GM10248 (cell line): ENCODE data around the gene ZNF578.

Source experiments
- CTCF ChIA-PET: fragments of 300-600 bp; sonication (Branson Sonifier 250); formaldehyde crosslinking; extraction: SDS; loops from one replicate; lab custom pipeline; 2021; ENCODE audit warnings: antibody characterized with exemption; lab: Yijun Ruan, JAX
- POLR2A ChIA-PET: fragments of 350-650 bp; sonication (Branson Sonifier 250); formaldehyde crosslinking; extraction: SDS; loops from one replicate; lab custom pipeline; 2020; ENCODE audit warnings: antibody characterized with exemption; lab: Yijun Ruan, JAX
- DNase-seq: peaks from one replicate; pipeline ENCODE4 v3.0.0; 2012; ENCODE audit errors: extremely low spot score
- TF ChIP-seq, protein P1 (sequence below): IDR thresholded peaks from 2 replicates; pipeline ENCODE4 v1.5.1; 2012; ENCODE audit warnings: mild to moderate bottlenecking, low read depth; ENCODE audit errors: extremely low read depth, missing control alignments, control extremely low read depth

ZNF578 gene

DNA sequence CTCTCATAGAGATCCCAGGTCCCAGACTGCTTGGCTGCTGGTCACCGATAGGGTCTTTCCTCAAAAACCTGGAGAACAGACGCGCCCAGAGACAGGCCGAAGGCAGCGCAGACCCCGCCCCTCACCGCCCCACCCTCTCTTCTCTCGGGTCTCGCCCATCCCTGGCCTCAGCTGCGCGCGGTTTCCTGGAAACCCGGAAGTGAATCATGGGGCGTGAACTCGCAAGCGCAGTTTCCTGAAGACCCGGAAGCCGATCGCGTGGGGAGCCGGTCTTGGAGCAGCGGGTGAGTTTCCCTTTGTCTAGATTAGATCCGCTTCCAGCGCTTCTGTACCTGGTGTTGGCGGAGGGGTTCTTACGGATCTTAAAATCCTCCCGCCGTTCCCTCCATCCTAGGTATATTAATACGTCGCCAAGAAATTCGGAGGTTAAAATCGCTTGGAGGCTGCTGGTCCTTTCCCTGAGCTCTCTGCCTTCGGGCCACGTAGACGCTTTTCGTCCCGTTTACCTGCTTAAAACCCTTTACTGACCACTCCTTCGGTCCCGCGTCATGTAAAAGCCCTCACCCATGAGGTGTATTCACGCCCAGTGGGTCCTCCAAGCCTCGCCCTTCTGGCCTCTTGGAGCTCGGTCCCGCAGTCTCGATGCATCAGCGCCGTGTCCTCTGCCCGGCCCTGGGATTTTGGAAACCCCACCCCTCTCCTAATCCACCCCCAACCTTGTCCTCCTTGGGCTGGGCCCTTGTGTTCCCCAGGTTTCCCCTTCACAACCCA, at the start of gene ZNF578:
Gene ZNF578, plus strand, starts transcription at position 230 of the 771 bp plus-strand sequence. CDS start 48,293 bp downstream, outside the sequence.
- ChIA-PET POLR2A (no interaction called here), CTCF (interaction anchor here (0.9 kb wide), 1 partner anchor 12 kb away, joined by 5 read pairs; no protein-coding TSS in a partner anchor)

GRCh38 chr19:52410276-52410675, 43.1 kb upstream of the ZNF578 start:
- TF ChIP-seq, protein P1, sequence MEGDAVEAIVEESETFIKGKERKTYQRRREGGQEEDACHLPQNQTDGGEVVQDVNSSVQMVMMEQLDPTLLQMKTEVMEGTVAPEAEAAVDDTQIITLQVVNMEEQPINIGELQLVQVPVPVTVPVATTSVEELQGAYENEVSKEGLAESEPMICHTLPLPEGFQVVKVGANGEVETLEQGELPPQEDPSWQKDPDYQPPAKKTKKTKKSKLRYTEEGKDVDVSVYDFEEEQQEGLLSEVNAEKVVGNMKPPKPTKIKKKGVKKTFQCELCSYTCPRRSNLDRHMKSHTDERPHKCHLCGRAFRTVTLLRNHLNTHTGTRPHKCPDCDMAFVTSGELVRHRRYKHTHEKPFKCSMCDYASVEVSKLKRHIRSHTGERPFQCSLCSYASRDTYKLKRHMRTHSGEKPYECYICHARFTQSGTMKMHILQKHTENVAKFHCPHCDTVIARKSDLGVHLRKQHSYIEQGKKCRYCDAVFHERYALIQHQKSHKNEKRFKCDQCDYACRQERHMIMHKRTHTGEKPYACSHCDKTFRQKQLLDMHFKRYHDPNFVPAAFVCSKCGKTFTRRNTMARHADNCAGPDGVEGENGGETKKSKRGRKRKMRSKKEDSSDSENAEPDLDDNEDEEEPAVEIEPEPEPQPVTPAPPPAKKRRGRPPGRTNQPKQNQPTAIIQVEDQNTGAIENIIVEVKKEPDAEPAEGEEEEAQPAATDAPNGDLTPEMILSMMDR: no peak
- DNase-seq: no peak
- ChIA-PET POLR2A (no interaction called here), CTCF (no interaction called here)

More for the DNA sequence above, at the start of gene ZNF578:
- peak; percentile 34 for DNase-seq
- TF ChIP-seq, protein P1: no peak

DNA sequence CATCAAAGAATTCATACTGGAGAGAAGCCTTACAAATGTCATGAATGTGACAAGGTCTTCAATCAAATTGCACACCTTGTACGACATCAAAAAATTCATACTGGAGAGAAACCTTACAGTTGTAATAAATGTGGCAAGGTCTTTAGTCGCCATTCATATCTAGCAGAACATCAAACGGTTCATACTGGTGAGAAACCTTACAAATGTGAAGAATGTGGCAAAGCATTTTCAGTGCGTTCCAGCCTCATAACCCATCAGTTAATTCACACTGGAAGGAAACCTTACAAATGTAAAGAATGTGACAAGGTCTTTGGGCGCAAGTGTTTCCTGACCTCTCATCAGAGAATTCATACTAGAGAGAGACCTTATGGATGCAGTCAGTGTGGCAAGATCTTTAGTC, 37.6 kb upstream of the ZNF578 start:
- TF ChIP-seq, protein P1: no peak
- DNase-seq: no peak
- ChIA-PET POLR2A (no interaction called here), CTCF (no interaction called here)

DNA sequence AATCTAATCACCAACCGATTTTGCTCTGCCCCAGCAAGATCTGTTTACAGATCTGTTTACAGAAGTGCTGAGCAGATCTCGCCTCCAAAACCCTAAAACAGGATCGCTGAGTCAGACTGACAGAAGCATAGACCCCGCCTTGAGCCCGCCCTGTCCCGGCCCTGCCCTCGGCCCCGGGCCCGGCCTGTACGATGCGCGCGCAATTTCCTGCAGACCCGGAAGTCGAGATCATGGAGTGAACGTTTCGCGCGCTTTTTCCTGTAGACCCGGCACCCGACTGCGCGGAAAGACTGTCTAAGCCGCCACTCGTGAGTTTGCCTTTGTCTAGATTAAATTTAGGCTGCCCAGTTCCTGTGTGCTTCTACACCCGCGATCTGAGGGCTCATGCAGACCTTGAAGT, 24.4 kb upstream of the ZNF578 start, which contains the start of gene ZNF534:
Gene ZNF534, plus strand, starts transcription at position 212 of the 400 bp plus-strand sequence. CDS start 2,327 bp downstream, outside the sequence.
- no peak for DNase-seq
- CTCF ChIA-PET: no interaction called here
- TF ChIP-seq, protein P1: no peak
- POLR2A ChIA-PET: no interaction called here

DNA sequence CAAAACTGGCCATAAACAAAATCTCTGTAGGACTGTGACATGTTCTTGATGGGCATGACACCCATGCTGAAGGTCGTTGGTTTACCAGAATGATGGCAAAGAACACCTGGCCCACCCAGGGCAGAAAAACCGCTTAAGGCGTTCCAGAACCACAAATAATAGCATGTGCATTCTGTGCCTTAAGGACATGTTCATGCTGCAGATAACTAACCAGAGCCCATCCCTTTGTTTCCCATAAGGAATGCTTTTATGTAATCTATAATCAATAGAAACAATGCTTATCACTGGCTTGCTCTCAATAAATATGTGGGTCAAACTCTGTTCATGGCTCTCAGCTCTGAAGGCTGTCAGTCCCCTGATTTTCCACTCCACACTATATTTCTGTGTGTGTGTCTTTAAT, 11.2 kb upstream of the ZNF578 start:
- ChIA-PET CTCF (interaction anchor here (0.9 kb wide), 1 partner anchor 14 kb away, joined by 3 read pairs; no protein-coding TSS in a partner anchor), POLR2A (no interaction called here)
- DNase-seq: no peak
- TF ChIP-seq, protein P1: no peak

DNA sequence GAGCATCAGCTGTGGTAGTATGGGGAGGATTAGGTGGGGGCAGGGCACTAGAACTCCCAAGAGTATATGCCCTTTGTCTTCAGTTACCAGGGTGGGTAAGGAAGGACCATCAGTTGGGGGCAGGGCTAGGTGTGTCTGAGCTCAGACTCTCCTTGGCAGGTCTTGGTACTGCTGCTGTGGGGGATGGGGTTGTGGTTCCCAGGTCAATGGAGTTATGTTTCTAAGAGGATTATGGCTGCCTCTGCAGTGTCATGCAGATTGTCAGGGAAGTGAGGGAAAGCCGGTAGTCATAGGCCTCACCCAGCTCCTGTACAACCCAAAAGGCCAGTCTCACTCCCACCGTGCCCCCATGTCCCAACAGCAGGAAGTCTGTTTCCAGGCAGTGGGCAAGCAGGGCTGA, 8.8 kb upstream of the ZNF578 start:
- TF ChIP-seq, protein P1: no peak
- CTCF ChIA-PET: no interaction called here
- POLR2A ChIA-PET: no interaction called here
- DNase-seq: no peak
